AG09319 (cell line): ENCODE results near the gene TRIM36.

ENCODE experiments used
- DNase-seq: peaks from one replicate; pipeline ENCODE4 v3.0.0-alpha.2; 2010; ENCODE audit warnings: low read depth; ENCODE audit errors: extremely low read depth
- CTCF ChIP-seq: IDR thresholded peaks from 2 replicates; pipeline ENCODE4 v1.5.1; 2011; ENCODE audit warnings: low read depth, mild to moderate bottlenecking, inconsistent platforms, low read length, moderate library complexity

TRIM36 gene

GRCh38 chr5:115181757-115182156 lies 12.0 kb upstream of the TRIM36 start:
- no peak for DNase-seq
- TF ChIP-seq CTCF = no peak

GRCh38 chr5:115180165-115180709 lies 10.5 kb upstream of the TRIM36 start:
- no peak for TF ChIP-seq CTCF
- no peak for DNase-seq

- DNase-seq = no peak
- TF ChIP-seq CTCF = no peak
Measured at GRCh38 chr5:115179394-115180164, 9.9 kb upstream of the TRIM36 start.

- DNase-seq = no peak
- TF ChIP-seq CTCF = no peak
Measured at GRCh38 chr5:115179030-115179393, 9.3 kb upstream of the TRIM36 start.

GRCh38 chr5:115170929-115171510 lies 1.3 kb upstream of the TRIM36 start:
- no peak for DNase-seq
- no peak for TF ChIP-seq CTCF

GRCh38 chr5:115170134-115170928 lies 623 bp upstream of the TRIM36 start:
- DNase-seq = no peak
- no peak for TF ChIP-seq CTCF
